SK-N-MC (cell line): Measurements from ENCODE around the gene SLC39A11.

ENCODE experiments used
- EZH2 ChIP-seq: fragments of 200-600 bp; sonication (generic); IDR thresholded peaks from one replicate; pipeline ENCODE4 v1.6.1; 2017; ENCODE audit warnings: antibody characterized with exemption
- POLR2AphosphoS5 ChIP-seq: IDR thresholded peaks from 2 replicates; pipeline ENCODE4 v1.6.1; 2012; ENCODE audit warnings: mild to moderate bottlenecking, low read depth, low read length, borderline replicate concordance

- TF ChIP-seq POLR2AphosphoS5 (no peak), EZH2 (no peak)
Observed at GRCh38 chr17:72797142-72797541, 295.3 kb downstream of the SLC39A11 start.
